CD4-positive, alpha-beta T cell treated with Interleukin-17A for 4 hours (primary cell): Measurements from ENCODE around the gene EHF.
"Not testable (repeated sequence)": the region's sequence is repeated elsewhere in the genome, so short reads cannot be mapped to it uniquely, and the experiment has no call there.

Source experiments
- DNase-seq: peaks from one replicate; pipeline ENCODE4 v3.0.0-alpha.2; 2020; ENCODE audit warnings: mixed read lengths

EHF gene

GRCh38 chr11:34620820-34621792, at the start of gene EHF:
Gene EHF (plus strand): TSS chr11:34621093. CDS start chr11:34642631, 21,538 bp downstream.
- DNase-seq = no peak

DNA sequence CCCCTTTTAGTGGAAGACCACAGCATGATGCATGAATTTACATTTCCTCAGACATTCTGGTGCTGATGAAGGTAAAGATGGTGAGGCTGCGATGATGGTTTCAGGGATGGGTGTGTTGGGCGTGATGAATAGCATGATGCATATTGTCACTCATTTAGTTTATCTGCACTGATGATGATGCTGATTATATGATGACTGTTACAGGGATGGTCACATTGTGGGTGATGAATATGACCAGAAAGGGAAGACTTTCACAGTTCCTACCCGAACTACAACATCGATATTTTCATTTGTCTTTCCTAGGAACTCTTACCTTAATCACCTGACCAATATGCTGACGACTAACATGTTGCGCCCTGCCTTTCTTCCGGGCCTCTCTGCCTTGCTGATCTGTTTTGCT, 47.4 kb upstream of the EHF start:
- DNase-seq = no peak

GRCh38 chr11:34575261-34575660, 45.6 kb upstream of the EHF start:
- DNase-seq = no peak

GRCh38 chr11:34575671-34576070, 45.2 kb upstream of the EHF start:
- DNase-seq = no peak

DNA sequence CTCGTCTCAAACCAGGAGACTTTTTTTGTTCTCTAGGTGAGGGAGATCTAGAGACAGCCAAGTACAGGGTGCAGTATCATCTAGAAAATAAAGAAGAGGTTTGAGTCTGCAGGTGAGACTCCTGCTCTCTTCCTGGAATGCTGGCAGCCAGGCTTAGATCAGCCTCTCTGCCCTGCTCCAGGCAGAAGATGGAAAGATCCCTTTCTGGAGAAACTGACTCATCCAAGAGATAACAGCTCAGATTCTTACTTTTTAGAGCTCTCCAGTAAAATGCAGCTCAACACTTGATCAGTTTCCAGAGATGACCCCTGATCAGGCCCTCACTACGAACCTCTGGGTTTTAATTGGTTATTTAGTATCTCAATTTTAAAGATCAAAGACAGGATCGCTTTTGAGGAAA, 44.6 kb upstream of the EHF start:
- no peak for DNase-seq

DNA sequence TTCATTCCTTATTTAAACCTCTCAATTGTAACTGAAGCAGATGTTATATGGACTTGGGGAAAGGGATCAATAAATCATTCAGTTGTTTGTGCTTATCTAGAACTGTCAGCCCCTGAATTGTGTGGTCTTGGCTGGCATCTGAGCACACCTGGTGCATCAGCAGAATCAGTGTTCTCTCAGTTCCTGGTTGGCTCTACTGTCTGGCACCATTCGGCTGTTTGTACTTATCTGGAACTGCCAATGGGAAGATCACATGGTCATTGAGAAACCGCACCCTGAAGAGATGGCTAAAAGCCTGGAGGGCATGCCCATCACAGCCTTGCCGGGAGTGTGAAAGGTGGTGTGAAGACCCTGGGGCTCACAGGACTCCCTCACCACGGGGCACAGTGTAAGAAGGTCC, 37.1 kb upstream of the EHF start:
- DNase-seq = no peak

GRCh38 chr11:34585304-34585734, 35.6 kb upstream of the EHF start:
- DNase-seq = no peak

DNA sequence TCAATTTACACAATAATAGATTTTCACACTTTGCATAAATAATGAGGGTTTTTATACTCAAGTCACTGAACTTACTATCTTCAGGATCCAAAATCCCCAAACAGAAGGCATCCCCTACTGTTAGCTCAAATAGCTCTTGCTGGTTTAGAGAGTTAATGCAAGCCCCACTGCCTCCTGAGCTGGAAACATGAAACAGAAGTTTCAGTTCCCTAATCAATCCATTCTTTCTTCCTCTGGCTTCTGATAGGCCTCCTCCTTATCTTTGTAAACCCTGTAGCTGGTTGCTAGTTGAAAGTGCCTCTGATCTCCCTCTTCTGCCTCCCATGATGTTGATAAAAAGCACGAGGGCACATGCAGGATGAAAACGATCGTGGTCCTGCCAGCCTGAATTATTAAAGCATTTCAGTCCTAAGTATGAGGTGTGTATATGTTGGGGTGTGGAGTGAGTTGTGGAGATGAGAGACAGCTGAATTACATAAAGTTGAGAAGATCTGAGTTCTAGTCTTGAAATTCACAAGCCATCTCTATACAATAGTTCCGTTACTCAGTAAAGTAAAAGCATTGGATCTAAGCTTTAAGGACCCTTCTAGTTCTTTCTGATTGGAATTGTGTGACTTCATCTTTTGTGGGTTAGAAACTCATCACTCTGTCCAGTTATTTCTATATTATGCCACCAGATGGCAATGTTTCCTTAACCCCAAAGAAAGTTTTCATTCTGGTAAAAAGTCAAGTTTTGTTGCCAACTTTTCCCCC, 35.0 kb upstream of the EHF start:
- no peak for DNase-seq

DNA sequence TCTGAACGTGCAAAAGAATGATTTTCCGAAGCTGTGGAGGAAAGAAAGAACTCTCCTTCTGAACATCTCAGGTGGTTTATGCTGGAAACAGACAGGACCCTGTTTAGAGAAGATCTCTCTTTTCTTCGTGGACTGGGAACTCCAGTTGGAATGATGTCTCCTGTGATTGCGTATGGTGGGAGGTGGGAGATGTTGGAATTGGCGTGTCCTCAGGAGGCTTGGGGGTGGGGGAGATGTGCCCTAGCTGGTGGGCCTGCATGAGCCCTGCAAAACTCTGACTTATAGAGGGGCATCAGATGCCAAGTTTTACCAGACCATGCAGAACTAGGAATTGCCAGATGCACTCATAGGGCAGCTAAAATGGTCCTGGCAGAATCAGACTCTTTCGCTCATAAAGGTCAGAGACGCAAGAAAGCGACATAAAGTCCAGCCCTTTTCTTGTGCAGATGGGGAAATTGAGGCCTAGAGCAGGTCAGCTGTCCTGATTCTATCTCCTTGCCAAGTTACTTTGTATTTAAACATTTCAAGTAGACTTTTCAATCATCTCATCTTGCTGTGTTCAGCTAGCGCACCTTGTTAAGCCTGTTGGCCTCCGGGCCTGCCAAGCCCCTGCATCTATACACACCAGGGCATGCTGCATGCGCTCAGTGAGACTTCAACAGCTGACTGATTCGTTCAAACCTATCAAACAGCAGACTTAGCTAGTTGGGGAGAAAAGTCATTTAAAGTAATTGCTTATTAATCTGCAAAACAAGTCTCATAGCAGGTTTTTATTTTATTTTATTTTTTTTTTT, 34.2 kb upstream of the EHF start:
- DNase-seq = no peak

GRCh38 chr11:34587282-34587677, 33.6 kb upstream of the EHF start:
- DNase-seq = no peak

DNA sequence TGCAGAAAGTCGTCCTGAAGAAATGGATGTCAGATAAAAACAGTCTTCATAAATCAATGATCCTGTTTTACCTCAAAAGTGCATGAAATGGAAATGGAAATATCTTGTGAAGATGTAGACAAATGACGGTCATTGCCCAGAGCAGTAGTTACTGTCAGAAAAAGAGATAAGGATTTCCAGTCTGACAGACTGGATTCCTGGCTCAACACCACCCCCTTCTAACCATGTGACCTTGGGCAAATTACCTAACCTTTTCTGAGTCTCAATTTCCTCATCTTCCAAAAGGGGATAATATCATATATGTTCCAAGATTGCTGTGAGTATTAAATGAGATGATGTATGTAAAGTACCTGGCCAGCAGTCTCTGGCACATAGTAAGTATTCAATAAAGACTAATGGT, 32.9 kb upstream of the EHF start:
- DNase-seq = no peak

GRCh38 chr11:34588701-34589100, 32.2 kb upstream of the EHF start:
- no peak for DNase-seq

DNA sequence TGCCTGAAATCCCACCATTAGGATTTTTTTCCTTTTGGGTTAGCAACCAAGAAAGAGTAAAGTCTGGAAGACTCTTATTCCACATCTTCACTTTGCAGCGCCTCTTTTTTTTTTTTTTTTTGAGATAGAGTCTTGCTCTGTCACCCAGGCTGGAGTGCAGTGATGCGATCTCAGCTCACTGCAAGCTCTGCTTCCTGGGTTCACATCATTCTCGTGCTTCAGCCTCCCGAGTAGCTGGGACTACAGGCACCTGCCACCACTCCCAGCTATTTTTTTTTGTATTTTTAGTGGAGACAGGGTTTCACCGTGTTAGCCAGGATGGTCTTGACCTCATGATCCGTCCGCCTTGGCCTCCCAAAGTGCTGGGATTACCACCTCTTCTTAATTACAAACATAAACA, 31.7 kb upstream of the EHF start:
- not testable (repeated sequence) for DNase-seq

DNA sequence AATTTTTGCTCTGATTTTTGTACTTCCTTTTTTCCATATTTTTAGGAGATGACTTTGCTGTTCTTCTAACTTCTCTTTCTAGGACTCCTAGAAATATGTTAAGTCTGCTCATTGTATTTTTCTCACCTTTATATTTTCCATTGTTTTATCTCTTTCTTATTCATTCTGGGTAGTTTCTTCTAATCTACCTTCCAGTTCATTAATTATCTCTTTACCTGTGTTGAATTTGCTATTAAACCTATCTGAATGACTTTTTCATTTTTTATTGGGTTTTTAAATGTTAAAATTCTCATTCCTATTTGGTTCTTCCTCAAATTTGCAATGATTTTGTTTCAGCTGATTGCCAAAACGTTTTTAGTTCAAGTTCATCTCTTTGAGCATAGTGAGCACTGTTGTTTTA, 27.8 kb upstream of the EHF start:
- DNase-seq = no peak

DNA sequence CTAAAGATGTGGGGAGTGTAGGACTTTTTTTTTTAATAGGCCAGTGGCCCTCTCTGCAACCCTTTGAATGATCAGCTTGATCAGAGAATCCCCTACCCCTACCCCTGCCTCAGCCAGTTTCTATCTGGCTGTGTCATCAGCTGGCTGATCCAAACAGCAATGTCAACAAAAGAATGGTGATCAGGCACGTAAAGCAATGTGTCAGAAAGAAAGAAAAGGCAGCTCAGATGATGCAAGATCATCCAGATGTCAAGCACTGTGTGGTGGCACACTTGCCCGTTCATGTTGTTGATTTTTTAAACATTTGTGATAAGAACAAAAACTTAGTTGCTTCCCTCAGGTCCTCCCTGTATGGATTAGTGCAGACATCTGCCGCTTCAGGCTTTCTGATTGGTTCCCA, 26.3 kb upstream of the EHF start:
- no peak for DNase-seq

- no peak for DNase-seq
Observed at GRCh38 chr11:34595391-34595790, 25.5 kb upstream of the EHF start.

- no peak for DNase-seq
Observed at GRCh38 chr11:34595960-34596644, 24.8 kb upstream of the EHF start.

- DNase-seq = no peak
Observed at GRCh38 chr11:34599406-34599945, 21.4 kb upstream of the EHF start.

GRCh38 chr11:34600339-34601084, 20.4 kb upstream of the EHF start:
- no peak for DNase-seq

- DNase-seq = no peak
Observed at GRCh38 chr11:34601085-34601444, 19.8 kb upstream of the EHF start.

- no peak for DNase-seq
Observed at GRCh38 chr11:34601609-34602008, 19.3 kb upstream of the EHF start.

GRCh38 chr11:34602245-34602644, 18.6 kb upstream of the EHF start:
- DNase-seq = no peak
